ENCODE data around the gene ENTPD6. TPM values are rescaled to one million over a fixed set of nuclear protein-coding genes. Genes with fewer than 3 reads are reported as not detected.

ENTPD6 gene
- total RNA-seq, 3 donors from 2014 or later (not counting 1 experiment from before 2014, with no cell fraction given) = 36.4 to 43.1 (median 41.4) TPM

DNA sequence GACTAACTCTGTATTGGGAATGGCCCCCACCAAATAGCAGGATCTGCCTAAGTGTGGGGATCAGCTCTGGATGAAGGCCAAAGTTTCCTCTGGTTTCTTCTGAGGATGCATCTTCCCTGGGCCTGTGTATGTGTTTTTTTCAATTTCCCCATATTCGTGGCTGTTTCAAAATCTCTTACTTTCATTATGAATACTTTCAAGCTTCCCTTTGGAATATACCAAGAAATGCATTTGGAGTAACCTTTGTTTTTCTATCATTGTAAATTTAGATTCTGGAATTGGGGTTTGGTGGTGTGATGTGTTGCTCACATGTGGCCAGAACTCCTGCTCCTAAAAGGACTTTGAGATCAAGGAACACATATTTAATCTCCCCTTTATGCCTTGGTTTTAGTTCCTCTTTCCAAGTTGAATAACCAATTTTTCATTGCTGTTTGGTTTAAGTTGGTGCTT, 8.4 kb downstream of the ENTPD6 start:
- Mint-ChIP-seq H3K27ac (no peak overlapping the region), H3K9me3 (no peaks in the 10 kb centered on the region), H3K27me3 (ENCODE audit: low read depth in 2 of 2) (no peaks in the 10 kb centered on the region), H3K4me3 (no peak overlapping the region), H3K4me1 (peaks cover 9 to 19% of the 10 kb centered on the region in 2 donors), H3K36me3 (no peaks in the 10 kb centered on the region)
- no CpG with 5 or more reads among the region's 1 CpG for WGBS (ENCODE audit: insufficient coverage)
- Histone ChIP-seq H3K27me3 (ENCODE audit: control insufficient read depth, insufficient read depth, low read length) (no peaks in the 10 kb centered on the region), H3K36me3 (ENCODE audit: control insufficient read depth, insufficient read depth, low read length) (no peaks in the 10 kb centered on the region), H3K27ac (ENCODE audit: low read length) (no peak overlapping the region), H3K4me3 (ENCODE audit: low read length) (no peak overlapping the region), H3K4me1 (ENCODE audit: control insufficient read depth, insufficient read depth, low read length) (no peaks in the 10 kb centered on the region), H3K9me3 (ENCODE audit: control insufficient read depth, insufficient read depth, low read length) (no peaks in the 10 kb centered on the region)
- TF ChIP-seq, protein P1, sequence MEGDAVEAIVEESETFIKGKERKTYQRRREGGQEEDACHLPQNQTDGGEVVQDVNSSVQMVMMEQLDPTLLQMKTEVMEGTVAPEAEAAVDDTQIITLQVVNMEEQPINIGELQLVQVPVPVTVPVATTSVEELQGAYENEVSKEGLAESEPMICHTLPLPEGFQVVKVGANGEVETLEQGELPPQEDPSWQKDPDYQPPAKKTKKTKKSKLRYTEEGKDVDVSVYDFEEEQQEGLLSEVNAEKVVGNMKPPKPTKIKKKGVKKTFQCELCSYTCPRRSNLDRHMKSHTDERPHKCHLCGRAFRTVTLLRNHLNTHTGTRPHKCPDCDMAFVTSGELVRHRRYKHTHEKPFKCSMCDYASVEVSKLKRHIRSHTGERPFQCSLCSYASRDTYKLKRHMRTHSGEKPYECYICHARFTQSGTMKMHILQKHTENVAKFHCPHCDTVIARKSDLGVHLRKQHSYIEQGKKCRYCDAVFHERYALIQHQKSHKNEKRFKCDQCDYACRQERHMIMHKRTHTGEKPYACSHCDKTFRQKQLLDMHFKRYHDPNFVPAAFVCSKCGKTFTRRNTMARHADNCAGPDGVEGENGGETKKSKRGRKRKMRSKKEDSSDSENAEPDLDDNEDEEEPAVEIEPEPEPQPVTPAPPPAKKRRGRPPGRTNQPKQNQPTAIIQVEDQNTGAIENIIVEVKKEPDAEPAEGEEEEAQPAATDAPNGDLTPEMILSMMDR (IDR thresholded peaks at IDR 0.05) = no peak
- intact Hi-C loops (cut with micrococcal nuclease) = no loop called here
- ATAC-seq (no peak), DNase-seq (no peak)

DNA sequence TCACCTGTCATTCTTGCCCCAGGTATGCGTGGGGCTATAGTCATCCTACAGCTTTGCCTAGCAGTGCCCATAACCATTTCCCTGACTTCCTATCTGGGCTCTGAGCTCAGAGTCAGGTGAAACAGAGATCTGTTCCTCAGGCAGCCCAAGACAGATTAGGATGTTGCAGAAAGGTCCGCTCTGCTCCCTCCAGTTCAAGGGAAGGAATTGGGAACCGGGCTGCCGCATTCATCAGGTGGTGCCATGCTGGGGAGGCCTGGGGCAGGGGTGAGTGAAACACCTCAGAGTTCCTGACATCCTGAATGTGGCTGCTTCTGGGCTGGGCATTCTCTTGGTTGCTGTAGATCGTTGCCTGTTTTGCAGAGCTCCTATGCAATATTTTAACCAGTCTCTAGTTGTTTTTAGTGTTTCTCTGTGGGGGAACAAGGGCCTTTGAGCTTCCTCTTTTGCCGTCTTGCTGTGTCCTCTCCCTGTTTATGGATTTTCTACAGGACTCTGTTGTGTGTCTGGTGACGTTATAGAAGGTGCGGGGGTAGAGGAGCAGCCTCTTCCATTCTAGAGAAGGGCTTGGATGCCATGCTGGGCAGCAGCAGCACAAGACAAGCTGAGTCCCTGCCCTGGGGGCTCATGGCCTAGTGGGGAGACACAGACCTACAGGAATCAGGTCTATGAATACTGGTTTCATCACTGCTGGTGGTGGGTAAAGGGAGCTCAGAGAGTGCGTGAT, 9.2 kb downstream of the ENTPD6 start:
- Histone ChIP-seq H3K4me1 (ENCODE audit: control insufficient read depth, insufficient read depth, low read length) (no peaks in the 10 kb centered on the region), H3K27ac (ENCODE audit: low read length) (no peak overlapping the region), H3K27me3 (ENCODE audit: control insufficient read depth, insufficient read depth, low read length) (no peaks in the 10 kb centered on the region), H3K4me3 (ENCODE audit: low read length) (no peak overlapping the region), H3K36me3 (ENCODE audit: control insufficient read depth, insufficient read depth, low read length) (no peaks in the 10 kb centered on the region), H3K9me3 (ENCODE audit: control insufficient read depth, insufficient read depth, low read length) (no peaks in the 10 kb centered on the region)
- Mint-ChIP-seq H3K9me3 (no peaks in the 10 kb centered on the region), H3K4me1 (peaks cover 9 to 14% of the 10 kb centered on the region in 2 donors), H3K27me3 (ENCODE audit: low read depth in 2 of 2) (no peaks in the 10 kb centered on the region), H3K4me3 (no peak overlapping the region), H3K27ac (no peak overlapping the region), H3K36me3 (no peaks in the 10 kb centered on the region)
- TF ChIP-seq, protein P1 (IDR thresholded peaks at IDR 0.05) = no peak
- no peak for ATAC-seq
- WGBS (ENCODE audit: insufficient coverage) = 77% methylated on average over 9 of the region's 9 CpGs
- DNase-seq = no peak
- intact Hi-C loops (cut with micrococcal nuclease) = no loop called here

DNA sequence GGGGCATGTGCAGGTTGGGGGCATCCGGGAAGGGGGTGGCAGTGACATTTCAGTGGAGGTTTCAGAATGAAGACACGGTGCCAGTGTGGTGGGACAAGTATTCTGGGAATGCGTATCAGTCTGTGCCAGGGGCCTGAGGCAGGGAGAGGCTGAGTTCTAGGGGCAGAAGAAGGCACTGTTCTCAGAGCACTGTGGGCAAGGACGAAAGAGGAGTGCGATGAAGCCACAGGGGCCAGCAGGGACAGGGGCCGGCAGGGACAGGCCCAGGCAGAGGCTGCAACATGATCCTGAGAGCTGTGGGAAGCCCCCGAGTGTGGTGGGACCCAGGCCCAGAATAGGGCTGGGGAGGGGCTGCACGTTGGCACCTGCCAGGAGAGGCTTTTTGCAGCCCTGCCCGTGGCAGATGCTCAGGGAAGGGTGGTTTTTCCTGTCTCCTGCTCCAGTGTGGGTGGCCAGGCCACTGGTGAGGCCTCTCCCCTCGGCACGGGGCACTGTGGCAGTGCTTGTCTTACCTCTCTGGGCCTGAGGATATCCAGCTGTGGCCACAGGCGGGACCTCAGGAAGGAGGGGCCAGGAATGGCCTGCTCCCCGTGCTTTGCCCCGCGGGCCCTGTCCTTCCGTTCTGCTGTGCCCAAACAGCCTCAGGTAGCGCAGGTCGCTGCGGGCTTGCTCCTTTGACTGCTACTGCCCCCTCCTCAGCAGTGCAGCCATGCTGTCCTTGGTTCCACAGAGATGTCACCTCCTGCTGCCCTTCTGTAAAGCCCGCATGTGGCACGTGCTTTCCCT, 10.0 kb downstream of the ENTPD6 start:
- Histone ChIP-seq H3K4me1 (ENCODE audit: control insufficient read depth, insufficient read depth, low read length) (no peaks in the 10 kb centered on the region), H3K27ac (ENCODE audit: low read length) (no peak overlapping the region), H3K4me3 (ENCODE audit: low read length) (no peak overlapping the region), H3K36me3 (ENCODE audit: control insufficient read depth, insufficient read depth, low read length) (no peaks in the 10 kb centered on the region), H3K9me3 (ENCODE audit: control insufficient read depth, insufficient read depth, low read length) (no peaks in the 10 kb centered on the region), H3K27me3 (ENCODE audit: control insufficient read depth, insufficient read depth, low read length) (no peaks in the 10 kb centered on the region)
- Mint-ChIP-seq H3K27me3 (ENCODE audit: low read depth in 2 of 2) (no peaks in the 10 kb centered on the region), H3K27ac (no peak overlapping the region), H3K4me3 (no peak overlapping the region), H3K36me3 (no peaks in the 10 kb centered on the region), H3K4me1 (peaks cover 9 to 14% of the 10 kb centered on the region in 2 donors), H3K9me3 (no peaks in the 10 kb centered on the region)
- no peak for DNase-seq
- intact Hi-C loops (cut with micrococcal nuclease) = no loop called here
- no peak for ATAC-seq
- TF ChIP-seq, protein P1 (IDR thresholded peaks at IDR 0.05) = no peak
- WGBS (ENCODE audit: insufficient coverage) = 92% methylated on average over 21 of the region's 21 CpGs
